Measurements from ENCODE around the gene ANKMY1. TPM values are rescaled to one million over a fixed set of nuclear protein-coding genes. Genes with fewer than 3 reads are reported as not detected.
"Not testable (repeated sequence)": the region's sequence is repeated elsewhere in the genome, so short reads cannot be mapped to it uniquely, and the experiment has no call there.

ANKMY1 gene
- polyA plus RNA-seq, 1 donor = 13.5 TPM

DNA sequence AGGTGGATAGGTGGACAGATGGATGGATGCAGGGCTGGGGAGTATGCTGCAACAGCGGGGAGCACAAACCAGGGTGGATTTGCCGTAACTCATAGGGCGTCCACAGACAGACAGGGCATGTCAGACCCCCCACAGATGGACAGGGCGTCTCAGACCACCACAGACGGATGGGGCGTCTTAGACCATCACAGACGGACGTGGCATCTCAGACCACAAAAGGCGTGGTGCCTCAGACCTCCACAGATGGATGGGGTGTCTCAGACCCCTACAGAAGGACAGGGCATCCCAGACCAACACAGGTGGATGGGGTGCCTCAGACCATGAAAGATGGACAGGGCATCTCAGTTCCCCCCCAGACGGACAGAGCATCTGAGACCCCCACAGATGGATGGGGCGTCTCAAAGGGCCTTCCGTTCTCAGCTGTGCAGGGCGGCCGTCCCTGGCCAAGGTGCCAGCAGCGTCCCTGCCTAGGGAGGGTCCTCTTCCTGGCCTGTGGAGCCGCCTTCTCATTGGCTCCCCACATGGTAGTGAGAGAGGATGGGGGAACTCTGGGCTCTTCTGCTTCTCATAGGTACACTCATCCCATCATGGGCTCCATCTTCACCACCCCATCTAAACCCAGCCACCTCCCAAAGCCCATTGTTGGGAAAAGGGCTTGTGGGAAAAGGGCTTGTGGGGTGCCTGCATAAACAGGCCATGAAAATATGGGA is 2.1 kb downstream of the ANKMY1 start:
- no peak for DNase-seq

DNA sequence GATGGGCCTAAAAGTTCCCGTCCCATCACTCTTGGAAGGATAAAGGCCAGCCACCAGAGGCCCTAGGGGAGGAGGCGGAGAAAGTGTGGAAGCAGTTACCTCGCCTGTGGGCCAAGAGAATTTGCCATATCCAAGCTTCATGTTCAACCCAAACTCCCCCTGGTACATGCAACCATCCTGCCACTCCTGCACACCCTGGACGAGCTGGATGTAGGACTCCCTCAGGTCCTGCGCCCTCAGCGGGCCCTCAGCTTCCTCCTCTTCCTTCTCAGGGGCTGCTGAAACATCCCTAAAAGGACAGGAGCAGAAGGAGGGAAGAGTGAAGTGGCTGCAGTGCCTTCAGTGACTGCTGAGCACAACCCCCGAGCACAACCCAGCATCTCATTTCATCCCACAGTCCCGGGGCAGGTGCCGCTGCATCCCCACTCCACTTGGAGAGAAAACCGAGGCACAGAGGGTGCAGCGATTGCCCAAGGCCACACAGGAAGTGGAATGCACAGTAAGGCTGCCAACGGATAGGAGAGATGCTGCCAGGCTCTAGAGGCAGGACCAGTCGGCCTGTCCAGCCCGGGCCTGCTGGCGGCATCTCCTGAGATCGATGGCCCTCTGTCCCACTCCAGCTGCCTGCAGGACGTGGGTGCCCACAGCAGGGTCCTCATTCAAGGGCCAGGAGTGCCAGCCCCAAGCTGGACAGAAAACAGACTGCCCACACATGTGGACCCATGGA is 2.9 kb downstream of the ANKMY1 start:
- no peak for DNase-seq

- DNase-seq = no peak
These were observed 3.8 kb downstream of the ANKMY1 start for GRCh38 chr2:240553956-240554480.

DNA sequence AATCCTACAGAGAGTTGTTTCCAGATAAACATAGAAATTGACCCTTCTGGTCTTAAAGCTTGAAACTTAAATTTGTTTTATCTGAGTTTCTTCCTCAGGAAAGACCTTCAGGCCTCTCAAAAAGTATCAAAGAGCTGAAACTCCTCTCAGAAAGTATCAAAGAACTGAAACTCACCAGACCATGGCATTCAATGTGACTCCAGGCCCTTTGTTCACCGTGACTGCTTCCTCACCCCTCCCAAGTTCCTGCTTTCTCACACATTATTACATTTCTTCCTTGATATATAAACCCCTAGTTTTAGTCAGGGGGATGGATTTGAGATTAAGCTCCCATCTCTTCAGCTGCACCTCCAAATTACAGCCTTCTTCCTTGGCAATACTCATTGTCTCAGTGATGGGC is 6.0 kb downstream of the ANKMY1 start:
- DNase-seq = no peak

DNA sequence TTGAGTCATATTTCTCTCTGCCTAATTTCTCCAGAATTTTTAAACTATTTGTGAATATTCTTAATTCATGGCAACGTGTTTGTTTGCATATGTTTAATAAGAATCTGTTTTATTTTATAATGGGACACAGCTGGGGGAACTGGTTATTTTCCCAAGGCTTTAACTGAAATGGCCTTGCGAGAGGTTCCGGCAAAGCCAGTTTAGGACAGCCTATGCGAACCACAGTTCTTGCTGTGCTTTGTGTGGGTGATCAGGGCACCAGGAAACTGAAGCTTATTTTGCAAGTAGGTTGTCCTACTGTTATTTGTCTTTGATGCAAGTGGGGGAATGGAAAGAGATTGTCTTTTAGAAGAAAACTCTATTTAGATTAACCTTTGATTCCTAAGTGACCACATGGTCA is 6.5 kb downstream of the ANKMY1 start:
- DNase-seq = no peak

DNA sequence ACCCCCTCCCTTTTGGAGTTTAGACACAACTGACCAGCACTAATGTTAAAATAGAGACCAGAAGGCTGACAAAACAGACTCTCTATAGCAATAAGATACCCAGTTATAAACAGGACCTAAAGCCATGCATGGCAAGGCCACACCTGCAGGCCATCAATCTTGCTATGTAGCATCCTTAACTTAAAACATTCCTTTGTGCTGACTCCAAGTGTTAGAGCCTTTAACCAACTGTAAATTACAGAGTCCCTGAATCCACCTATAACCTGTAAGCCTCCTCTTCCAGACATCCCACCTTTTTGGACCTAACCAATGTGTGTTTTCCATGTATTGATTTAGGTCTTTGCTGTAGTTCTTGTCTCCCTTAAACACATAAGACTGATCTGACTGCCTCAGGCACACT is 17.9 kb downstream of the ANKMY1 start:
- no peak for DNase-seq

DNA sequence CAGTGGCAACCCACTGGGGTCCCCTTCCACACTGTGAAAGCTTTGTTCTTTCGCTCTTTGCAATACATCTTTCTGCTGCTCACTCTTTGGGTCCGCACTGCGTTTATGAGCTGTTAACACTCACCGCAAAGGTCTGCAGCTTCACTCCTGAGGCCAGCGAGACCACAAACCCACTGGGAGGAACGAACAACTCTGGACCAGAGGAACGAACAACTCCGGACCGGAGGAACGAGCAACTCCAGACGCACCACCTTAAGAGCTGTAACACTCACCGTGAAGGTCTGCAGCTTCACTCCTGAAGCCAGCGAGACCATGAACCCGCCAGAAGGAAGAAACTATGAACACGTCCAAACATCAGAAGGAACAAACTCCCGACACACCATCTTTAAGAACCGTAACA is 18.7 kb downstream of the ANKMY1 start:
- not testable (repeated sequence) for DNase-seq

DNA sequence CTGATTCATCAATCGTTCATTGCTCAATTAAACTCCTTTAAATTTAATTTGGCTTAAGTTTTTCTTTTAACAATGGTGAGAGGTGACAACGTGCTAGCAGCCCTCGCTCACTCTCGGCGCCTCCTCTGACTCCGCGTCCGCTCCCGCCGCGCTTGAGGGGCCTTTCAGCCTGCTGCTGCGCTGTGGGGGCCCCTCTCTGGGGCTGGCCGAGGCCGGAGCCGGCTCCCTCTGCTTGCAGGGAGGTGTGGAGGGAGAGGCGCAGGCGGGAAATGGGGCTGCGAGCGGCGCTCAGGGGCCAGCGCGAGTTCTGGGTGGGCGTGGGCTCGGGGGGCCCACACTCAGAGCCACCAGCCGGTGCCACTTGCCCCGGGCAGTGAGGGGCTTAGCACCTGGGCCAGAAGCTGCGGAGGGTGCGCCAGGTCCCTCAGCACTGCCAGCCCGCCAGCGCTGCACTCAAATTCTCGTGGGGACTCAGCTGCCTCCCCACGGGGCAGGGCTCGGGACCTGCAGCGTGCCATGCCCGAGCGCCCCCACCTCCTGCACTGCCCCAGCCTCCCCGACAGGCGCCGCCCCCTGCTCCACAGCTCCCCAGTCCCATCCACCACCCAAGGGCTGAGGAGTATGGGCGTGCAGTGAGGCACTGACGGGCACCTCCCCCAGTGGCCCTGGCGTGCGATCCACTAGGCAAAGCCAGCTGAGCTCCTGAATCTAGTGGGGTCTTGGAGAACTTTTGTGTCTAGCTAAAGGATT is 19.6 kb downstream of the ANKMY1 start:
- DNase-seq = no peak

DNA sequence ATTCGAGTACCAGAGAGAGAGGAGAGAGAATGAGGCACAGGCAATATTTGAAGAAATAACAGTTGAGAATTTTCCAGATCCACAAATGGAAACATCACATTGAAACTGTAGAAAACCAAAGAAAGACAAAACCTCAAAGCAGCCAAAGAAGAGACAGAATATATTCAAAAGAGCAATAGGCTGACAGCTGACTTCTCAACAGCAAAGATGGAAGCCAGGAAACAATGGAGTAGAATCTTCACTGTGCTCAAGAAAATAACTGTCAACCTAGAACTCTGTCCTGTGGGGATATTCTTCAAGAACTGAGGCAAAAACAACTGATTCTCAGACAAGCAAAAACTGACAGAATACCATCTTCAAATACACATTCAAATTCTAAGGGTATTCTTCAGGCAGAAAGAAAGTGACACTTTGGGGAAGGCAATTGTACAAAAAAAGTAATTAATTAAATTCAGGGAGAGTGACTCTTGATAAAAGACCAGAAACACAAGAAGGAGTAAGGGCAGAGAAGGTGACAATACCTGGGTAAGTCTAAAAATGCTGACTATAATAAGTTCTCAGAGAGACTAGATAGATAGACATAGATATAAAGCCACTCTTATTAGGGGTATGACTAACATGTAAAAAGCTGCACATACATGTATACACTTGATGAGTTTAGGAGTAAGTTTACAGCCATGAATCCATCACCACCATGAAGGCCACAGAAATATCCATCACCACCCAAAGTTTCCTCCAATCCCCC is 25.6 kb downstream of the ANKMY1 start:
- DNase-seq = no peak

GRCh38 chr2:240531038-240531437 is 26.8 kb downstream of the ANKMY1 start:
- no peak for DNase-seq

DNA sequence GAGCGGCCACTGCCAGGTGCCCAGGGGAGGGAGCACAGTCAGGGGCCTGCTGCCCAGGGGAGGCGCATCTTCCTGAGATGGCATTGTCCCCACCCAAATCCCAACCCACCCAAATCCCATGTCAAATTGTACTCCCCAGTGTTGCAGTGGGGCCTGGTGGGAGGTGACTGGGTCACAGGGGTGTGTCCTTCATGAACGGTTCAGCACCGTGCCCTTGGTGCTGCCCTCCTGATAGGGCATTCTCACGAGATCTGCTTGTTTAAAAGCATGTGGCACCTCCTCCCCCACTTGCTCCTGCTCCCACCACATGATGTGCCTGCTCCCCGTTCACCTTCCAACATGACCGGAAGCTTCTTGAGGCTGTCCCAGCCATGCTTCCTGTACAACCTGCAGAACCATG is 27.6 kb downstream of the ANKMY1 start:
- no peak for DNase-seq

DNA sequence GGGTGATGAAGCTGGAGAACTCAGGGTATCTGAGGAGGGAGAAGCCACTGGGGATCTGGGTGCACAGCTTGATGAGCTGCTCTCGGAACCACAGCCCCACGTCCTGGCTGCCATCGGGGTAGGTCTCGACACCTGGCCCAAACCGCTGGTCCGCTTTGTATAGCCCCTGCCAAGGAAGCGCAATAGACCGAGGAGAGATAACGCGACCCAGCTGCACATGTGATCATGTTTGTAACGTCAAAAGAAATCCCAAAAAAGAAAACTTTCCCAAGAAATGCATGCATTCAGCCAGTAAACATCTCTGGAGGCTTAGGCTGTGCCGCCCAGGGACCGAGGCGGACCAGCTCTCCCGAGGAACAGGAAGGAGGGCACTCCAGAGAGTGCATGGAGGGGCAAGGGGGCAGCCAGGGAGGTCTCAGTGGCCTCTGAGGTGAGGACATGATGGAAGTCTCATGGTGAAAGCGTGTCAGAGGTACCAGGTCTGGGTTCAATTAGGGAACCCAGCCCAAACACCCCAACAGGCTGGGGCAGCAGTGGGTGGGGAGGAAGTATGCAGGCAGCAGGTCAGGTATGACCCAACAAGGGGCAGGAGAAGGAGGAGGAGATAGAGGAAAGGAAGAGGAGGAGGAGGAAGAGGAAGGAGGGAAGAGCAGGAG is 28.3 kb downstream of the ANKMY1 start:
- DNase-seq = no peak

DNA sequence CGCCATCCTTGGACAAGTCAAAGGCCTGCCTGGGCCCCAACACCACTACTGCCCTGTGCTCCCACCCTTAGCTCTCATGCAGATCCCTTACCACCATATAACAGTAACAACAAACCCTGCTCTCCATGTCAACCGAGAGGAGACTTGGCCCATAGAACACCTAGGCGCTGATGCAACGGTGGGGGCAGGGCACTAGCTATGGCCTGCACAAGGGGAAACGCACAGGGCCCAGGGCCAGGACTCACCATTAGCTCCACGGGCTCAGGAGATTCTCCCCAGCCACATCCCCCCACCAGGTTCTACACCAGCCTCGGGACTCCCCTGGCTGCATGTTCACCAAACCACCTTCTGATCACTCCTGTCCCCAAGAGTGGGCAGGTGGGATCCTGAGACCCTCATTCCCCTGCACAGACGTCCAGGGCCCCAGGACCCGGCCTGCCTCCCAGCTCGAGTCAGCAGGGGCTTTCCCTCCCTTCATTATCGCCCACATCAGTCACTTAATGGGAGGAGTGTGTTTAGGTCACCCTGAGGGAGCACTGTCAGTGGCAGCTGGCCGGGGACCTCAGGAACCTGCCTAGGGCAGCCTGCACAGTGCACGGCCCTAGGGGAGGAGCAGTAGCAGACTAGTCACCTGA is 29.3 kb downstream of the ANKMY1 start:
- no peak for DNase-seq

- DNase-seq = no peak
These were observed 30.5 kb downstream of the ANKMY1 start for GRCh38 chr2:240527153-240527750.

- DNase-seq = no peak
These were observed 31.3 kb downstream of the ANKMY1 start for GRCh38 chr2:240526521-240526920.

- no peak for DNase-seq
These were observed 32.0 kb downstream of the ANKMY1 start for GRCh38 chr2:240525802-240526201.

DNA sequence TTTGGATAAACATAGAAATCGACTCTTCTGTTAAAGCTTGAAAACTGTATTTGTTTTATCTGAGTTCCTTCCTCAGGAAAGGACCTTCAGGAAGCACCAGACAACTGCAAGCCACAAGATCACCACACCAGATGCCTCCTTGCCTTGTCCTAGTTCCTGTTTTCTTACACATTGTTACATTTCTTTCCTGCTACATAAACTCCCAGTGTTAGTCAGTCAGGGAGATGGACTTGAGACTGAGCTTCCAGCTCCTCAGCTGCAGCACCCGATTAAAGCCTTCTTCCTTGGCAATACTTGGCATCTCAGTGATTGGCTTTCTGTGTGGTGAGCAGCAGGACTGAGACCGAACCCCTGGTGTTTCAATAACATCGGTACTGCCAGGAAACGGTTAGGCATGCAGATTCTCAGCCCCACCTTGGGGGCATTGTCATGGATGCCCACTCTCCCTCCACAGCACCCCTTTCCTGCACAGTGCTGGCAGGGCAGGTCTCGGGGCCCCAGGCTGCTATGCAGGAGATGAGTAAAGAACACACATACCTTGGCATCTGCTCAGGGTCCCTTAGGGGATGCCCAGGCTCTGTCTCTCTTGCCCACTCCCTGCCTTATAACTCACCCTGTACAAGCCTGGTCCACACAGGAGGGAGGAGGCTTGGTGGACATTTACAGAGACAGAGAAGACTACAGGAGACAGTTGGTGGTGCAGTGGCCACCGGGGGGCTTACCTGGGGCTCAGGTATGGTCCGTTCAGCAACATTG is 32.6 kb downstream of the ANKMY1 start:
- DNase-seq = no peak

DNA sequence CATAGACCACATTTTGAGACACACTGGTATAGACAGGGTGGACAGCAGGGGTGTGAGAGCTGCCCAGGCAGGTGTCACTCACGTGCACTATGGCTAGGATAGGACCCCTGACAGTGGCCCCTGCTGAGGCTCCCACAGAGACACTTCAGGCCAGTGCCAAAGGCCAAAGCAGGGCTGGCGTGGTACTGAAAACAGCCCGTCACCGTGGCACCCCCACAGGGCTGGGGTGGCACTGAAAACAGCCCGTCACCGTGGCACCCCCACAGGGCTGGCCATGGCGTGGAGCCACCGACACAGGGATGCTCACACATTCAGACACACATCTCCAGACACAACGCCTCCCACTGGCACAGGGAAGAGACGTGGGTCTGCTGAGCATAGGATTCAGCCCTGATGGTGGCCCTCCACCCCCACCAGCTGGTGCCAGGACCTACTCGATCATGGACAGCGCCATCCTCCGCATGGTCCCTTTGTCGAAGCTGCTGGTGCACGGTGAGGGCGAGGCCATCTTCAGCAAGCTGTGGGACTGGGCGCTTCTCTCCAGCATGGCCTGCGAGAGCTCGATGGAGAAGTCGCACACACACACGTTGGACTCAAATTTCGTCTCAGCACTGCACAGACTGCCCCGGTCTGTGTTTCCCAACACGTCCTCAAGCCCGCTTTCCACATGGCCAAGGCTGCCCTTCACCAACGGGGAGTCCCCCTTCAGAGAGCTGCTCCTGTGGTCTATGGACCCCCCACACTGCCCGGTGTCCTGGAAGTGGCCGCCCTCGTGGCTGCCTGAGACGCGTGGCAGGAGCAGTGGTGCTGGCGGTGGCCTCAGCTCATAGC is 34.1 kb downstream of the ANKMY1 start:
- no peak for DNase-seq

DNA sequence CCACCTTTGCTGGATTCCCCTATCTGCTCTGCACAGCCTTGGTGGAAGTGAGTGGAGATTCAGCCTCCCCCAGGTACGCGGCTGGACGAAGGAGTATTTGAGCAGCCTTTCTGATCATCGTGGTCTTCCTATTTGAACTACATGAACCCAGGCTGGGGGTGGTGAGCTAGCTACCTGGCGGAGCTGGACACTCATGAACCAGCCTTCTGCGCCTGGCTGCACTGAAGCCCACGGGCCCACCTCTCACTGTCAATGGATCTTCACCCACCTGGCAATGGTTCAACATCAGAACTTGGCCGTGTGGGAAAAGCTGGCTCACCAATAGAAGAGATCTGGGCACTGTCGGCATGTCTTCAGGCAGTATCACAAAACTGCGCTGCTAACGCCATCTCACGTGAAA is 35.4 kb downstream of the ANKMY1 start:
- no peak for DNase-seq

Data from left kidney (tissue), 2 donors.